Mesendoderm (in vitro differentiated cells): Measurements from ENCODE around the gene FRMD4A.

Experiments
- DNase-seq: peaks from one replicate; pipeline ENCODE4 v3.0.0; 2013
- H2AK5ac ChIP-seq: 2 replicates; pipeline ENCODE4 v1.6.1; 2013; ENCODE audit warnings: low read length, inconsistent platforms
- H2BK120ac ChIP-seq: 2 replicates; pipeline ENCODE4 v1.6.1; 2013; ENCODE audit warnings: low read depth, mild to moderate bottlenecking, low read length, moderate library complexity, mixed read lengths
- H2BK15ac ChIP-seq: replicated peaks from 2 replicates; pipeline ENCODE4 v1.6.1; 2013; ENCODE audit warnings: low read depth, mild to moderate bottlenecking, moderate library complexity
- H2BK5ac ChIP-seq: 2 replicates; pipeline ENCODE4 v1.6.1; 2013; ENCODE audit warnings: low read length, inconsistent platforms
- H3K18ac ChIP-seq: 2 replicates; pipeline ENCODE4 v1.6.1; 2013; ENCODE audit warnings: mild to moderate bottlenecking, low read length, mixed read lengths
- H3K23ac ChIP-seq: one replicate; pipeline ENCODE4 v1.6.1; 2013; ENCODE audit warnings: low read length
- H3K27ac ChIP-seq: 2 replicates; pipeline ENCODE4 v1.5.1; 2013; ENCODE audit warnings: low read depth, mild to moderate bottlenecking, inconsistent platforms, low read length, moderate library complexity
- H3K27me3 ChIP-seq: 2 replicates; pipeline ENCODE4 v1.6.1; 2013; ENCODE audit warnings: low read length, control low read depth, mild to moderate bottlenecking, inconsistent platforms; ENCODE audit not compliant: insufficient read depth, poor library complexity
- H3K36me3 ChIP-seq: 2 replicates; pipeline ENCODE4 v1.6.1; 2013; ENCODE audit warnings: low read length, inconsistent platforms; ENCODE audit not compliant: control insufficient read depth, insufficient read depth
- H3K4ac ChIP-seq: one replicate; pipeline ENCODE4 v1.6.1; 2013; ENCODE audit warnings: low read depth, mild to moderate bottlenecking, low read length, moderate library complexity
- H3K4me1 ChIP-seq: 2 replicates; pipeline ENCODE4 v1.6.1; 2013; ENCODE audit warnings: low read depth, low read length, inconsistent platforms; ENCODE audit not compliant: control insufficient read depth
- H3K4me2 ChIP-seq: 2 replicates; pipeline ENCODE4 v1.6.1; 2013; ENCODE audit warnings: low read length
- H3K4me3 ChIP-seq: 2 replicates; pipeline ENCODE4 v1.5.1; 2013; ENCODE audit warnings: mild to moderate bottlenecking, low read length
- H3K56ac ChIP-seq: one replicate; pipeline ENCODE4 v1.6.1; 2013; ENCODE audit warnings: low read length
- H3K79me1 ChIP-seq: 2 replicates; pipeline ENCODE4 v1.6.1; 2013; ENCODE audit warnings: low read length, inconsistent platforms
- H3K79me2 ChIP-seq: 2 replicates; pipeline ENCODE4 v1.6.1; 2013; ENCODE audit warnings: mild to moderate bottlenecking, low read length; ENCODE audit not compliant: control insufficient read depth, insufficient read depth
- H3K9ac ChIP-seq: 2 replicates; pipeline ENCODE4 v1.6.1; 2013; ENCODE audit warnings: low read length, inconsistent platforms
- H4K5ac ChIP-seq: one replicate; pipeline ENCODE4 v1.6.1; 2013; ENCODE audit warnings: low read length
- H4K8ac ChIP-seq: one replicate; pipeline ENCODE4 v1.6.1; 2013; ENCODE audit warnings: low read depth, mild to moderate bottlenecking, control low read depth, low read length, moderate library complexity
- whole genome bisulfite sequencing: extraction: QIAGEN DNeasy Blood & Tissue Kit; methylation state at CpG from one replicate; pipeline ENCODE4 v1.1.7; 2013; ENCODE audit warnings: low lambda C conversion rate, missing lambda C conversion rate; ENCODE audit not compliant: insufficient coverage; ENCODE audit errors: extremely low coverage; 5-methylcytosine and 5-hydroxymethylcytosine counted together

Gene FRMD4A

DNA sequence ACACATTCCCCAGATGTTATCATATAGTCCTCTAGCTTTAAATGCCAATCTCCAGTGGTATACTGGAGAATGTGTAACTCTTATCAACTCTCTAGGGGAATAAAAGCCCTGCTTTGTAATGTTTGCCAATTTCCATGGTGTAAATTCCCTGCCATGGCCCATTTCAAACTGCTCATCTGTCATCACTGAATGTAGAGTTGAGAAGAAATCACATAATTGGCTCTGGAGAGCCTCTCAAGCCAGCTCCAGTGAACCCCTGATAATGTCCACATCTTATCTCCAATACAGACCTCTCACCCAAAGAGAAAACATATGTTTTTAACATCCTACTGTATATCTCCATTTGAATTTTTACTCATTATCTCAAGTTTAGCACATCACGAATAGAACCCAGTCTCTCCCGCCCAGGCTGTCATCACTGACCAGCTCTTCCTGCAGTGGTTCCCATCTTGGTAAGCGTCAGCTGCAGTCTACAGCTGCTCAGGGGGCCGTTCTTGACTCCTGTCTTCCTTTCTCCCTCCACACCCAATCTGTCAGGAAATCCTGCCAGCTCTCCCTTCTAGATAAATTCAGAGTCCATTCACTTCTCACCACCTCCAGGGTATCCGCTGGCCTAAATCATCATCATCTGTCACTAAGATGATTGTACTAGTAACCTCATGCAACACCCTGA is 332.4 kb downstream of the FRMD4A start:
- no peak overlapping the region for H2BK120ac ChIP-seq
- peaks cover 1% of the 10 kb centered on the region for H3K4me1 ChIP-seq
- no peak overlapping the region for H3K56ac ChIP-seq
- no peak overlapping the region for H3K23ac ChIP-seq
- no peak overlapping the region for H4K5ac ChIP-seq
- no peak overlapping the region for H3K18ac ChIP-seq
- H4K8ac ChIP-seq = no peak overlapping the region
- no peaks in the 10 kb centered on the region for H3K27me3 ChIP-seq
- no peaks in the 10 kb centered on the region for H3K79me1 ChIP-seq
- H3K4me2 ChIP-seq = no peak overlapping the region
- no peaks in the 10 kb centered on the region for H3K36me3 ChIP-seq
- no peaks in the 10 kb centered on the region for H3K79me2 ChIP-seq
- no peak overlapping the region for H3K9ac ChIP-seq
- no peak overlapping the region for H2AK5ac ChIP-seq
- no peak overlapping the region for H3K4me3 ChIP-seq
- no CpG with 5 or more reads among the region's 5 CpGs for WGBS
- no peak overlapping the region for H2BK15ac ChIP-seq
- no peak for DNase-seq
- no peak overlapping the region for H3K4ac ChIP-seq
- H2BK5ac ChIP-seq = no peak overlapping the region
- no peak overlapping the region for H3K27ac ChIP-seq

DNA sequence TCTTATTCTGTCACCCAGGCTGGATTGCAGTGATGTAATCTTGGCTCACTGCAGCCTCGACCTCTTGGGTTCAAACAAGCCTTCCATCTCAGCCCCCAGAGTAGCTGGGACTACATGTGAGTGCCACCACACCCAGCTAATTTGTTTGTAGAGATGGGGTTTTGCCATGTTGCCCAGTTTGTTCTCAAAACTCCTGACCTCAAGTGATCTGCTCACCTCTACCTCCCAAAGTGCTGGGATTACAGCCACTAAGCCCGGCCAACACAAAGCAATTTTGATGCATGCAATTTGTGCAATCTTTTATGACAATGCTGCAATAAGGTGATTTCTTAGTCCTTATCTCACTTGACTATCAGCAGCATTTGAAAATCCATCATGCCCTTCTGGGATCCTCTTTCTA is 333.1 kb downstream of the FRMD4A start:
- H3K9ac ChIP-seq = no peak overlapping the region
- no peak for DNase-seq
- no peak overlapping the region for H4K5ac ChIP-seq
- H2AK5ac ChIP-seq = no peak overlapping the region
- H3K36me3 ChIP-seq = no peaks in the 10 kb centered on the region
- H4K8ac ChIP-seq = no peak overlapping the region
- H2BK15ac ChIP-seq = no peak overlapping the region
- no peak overlapping the region for H2BK120ac ChIP-seq
- H3K56ac ChIP-seq = no peak overlapping the region
- H3K4me1 ChIP-seq = peaks cover 1% of the 10 kb centered on the region
- H3K27ac ChIP-seq = no peak overlapping the region
- no CpG with 5 or more reads among the region's 2 CpGs for WGBS
- no peak overlapping the region for H3K4me2 ChIP-seq
- H3K27me3 ChIP-seq = no peaks in the 10 kb centered on the region
- no peaks in the 10 kb centered on the region for H3K79me1 ChIP-seq
- H3K4ac ChIP-seq = no peak overlapping the region
- H3K4me3 ChIP-seq = no peak overlapping the region
- H3K79me2 ChIP-seq = no peaks in the 10 kb centered on the region
- H3K23ac ChIP-seq = no peak overlapping the region
- H3K18ac ChIP-seq = no peak overlapping the region
- no peak overlapping the region for H2BK5ac ChIP-seq

DNA sequence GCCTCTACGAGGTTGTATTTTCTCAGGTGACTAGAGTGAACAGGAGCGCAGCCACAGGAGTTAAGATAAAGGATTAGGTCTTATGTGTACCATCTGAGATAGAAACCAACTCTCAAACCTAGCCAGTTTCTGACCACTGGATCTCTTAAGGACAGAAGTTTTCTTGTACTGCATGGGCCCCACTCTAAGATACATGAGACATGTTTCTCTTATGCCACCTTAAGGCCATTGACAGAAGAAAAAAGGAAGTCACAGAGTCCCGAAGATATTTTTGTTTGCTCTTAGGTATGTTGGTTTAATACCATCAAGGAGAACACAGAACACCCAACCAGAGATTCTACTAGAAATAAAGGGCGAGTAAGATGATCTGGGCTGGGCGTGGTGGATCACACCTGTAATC is 335.8 kb downstream of the FRMD4A start:
- no peaks in the 10 kb centered on the region for H3K4me1 ChIP-seq
- H3K27ac ChIP-seq = no peak overlapping the region
- H2BK5ac ChIP-seq = no peak overlapping the region
- no peak overlapping the region for H3K4ac ChIP-seq
- no peak overlapping the region for H4K5ac ChIP-seq
- H2BK120ac ChIP-seq = no peak overlapping the region
- no peak overlapping the region for H3K9ac ChIP-seq
- no peaks in the 10 kb centered on the region for H3K79me1 ChIP-seq
- no peak overlapping the region for H4K8ac ChIP-seq
- no peak overlapping the region for H2BK15ac ChIP-seq
- H2AK5ac ChIP-seq = no peak overlapping the region
- H3K56ac ChIP-seq = no peak overlapping the region
- WGBS = no CpG with 5 or more reads among the region's 5 CpGs
- H3K79me2 ChIP-seq = no peaks in the 10 kb centered on the region
- no peak for DNase-seq
- no peaks in the 10 kb centered on the region for H3K27me3 ChIP-seq
- no peak overlapping the region for H3K18ac ChIP-seq
- H3K36me3 ChIP-seq = no peaks in the 10 kb centered on the region
- no peak overlapping the region for H3K4me2 ChIP-seq
- H3K23ac ChIP-seq = no peak overlapping the region
- no peak overlapping the region for H3K4me3 ChIP-seq

DNA sequence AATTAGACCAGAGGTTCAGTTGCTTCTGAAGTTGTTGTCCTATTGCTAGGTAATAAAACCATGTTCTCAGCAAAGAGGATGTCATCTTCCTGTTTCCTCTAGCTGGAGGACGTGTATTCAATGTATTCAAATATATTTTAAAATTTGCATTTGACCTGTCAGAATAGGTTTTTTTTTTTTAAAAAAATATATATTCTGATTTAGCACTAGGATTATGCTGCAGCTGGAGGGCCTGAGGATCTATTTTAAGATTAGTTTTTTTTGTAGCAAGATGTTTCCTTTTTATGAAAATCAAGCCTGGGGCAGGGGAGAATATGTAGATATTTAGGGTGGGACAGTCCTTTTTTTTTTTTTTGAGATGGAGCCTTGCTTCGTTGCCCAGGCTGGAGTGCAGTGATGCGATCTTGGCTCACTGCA is 337.0 kb downstream of the FRMD4A start:
- Histone ChIP-seq H3K79me1 (no peaks in the 10 kb centered on the region), H2BK120ac (no peak overlapping the region), H3K27ac (no peak overlapping the region), H2BK5ac (no peak overlapping the region), H3K4me1 (no peaks in the 10 kb centered on the region), H3K9ac (no peak overlapping the region), H3K79me2 (no peaks in the 10 kb centered on the region), H3K4ac (no peak overlapping the region), H3K36me3 (no peaks in the 10 kb centered on the region), H3K4me2 (no peak overlapping the region), H3K4me3 (no peak overlapping the region), H2AK5ac (no peak overlapping the region), H3K56ac (no peak overlapping the region), H4K8ac (no peak overlapping the region), H3K27me3 (no peaks in the 10 kb centered on the region), H3K18ac (no peak overlapping the region), H3K23ac (no peak overlapping the region), H4K5ac (no peak overlapping the region), H2BK15ac (no peak overlapping the region)
- DNase-seq = no peak
- no CpG with 5 or more reads among the region's 3 CpGs for WGBS

DNA sequence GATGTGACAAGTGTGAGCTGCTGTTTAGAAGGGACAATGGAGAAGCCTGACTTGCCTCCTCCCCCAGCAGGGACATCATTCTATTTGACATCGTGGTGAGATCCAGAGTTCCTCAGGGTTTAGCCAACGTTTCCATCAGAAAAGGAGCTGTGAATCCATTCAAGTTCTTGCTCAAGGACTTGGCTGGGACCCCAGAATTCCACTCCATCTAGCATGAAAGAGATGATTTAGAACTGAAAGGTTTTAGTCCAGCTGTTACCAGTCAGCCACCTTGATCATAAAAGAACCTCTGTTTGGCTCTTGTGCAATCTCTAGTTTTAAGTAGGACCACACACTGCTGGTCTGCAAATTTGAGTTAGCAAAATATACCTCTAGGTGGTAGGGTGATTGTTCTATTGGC is 337.6 kb downstream of the FRMD4A start:
- H3K36me3 ChIP-seq = no peaks in the 10 kb centered on the region
- no peak overlapping the region for H3K9ac ChIP-seq
- H3K4ac ChIP-seq = no peak overlapping the region
- no peak overlapping the region for H4K5ac ChIP-seq
- no peak overlapping the region for H2BK5ac ChIP-seq
- H3K4me2 ChIP-seq = no peak overlapping the region
- H3K79me2 ChIP-seq = no peaks in the 10 kb centered on the region
- H2BK120ac ChIP-seq = no peak overlapping the region
- H3K23ac ChIP-seq = no peak overlapping the region
- H2AK5ac ChIP-seq = no peak overlapping the region
- H3K56ac ChIP-seq = no peak overlapping the region
- H3K4me1 ChIP-seq = no peaks in the 10 kb centered on the region
- H3K27me3 ChIP-seq = no peaks in the 10 kb centered on the region
- H3K4me3 ChIP-seq = no peak overlapping the region
- H4K8ac ChIP-seq = no peak overlapping the region
- no peak overlapping the region for H2BK15ac ChIP-seq
- H3K79me1 ChIP-seq = no peaks in the 10 kb centered on the region
- no CpG with 5 or more reads among the region's 2 CpGs for WGBS
- no peak for DNase-seq
- no peak overlapping the region for H3K27ac ChIP-seq
- H3K18ac ChIP-seq = no peak overlapping the region

DNA sequence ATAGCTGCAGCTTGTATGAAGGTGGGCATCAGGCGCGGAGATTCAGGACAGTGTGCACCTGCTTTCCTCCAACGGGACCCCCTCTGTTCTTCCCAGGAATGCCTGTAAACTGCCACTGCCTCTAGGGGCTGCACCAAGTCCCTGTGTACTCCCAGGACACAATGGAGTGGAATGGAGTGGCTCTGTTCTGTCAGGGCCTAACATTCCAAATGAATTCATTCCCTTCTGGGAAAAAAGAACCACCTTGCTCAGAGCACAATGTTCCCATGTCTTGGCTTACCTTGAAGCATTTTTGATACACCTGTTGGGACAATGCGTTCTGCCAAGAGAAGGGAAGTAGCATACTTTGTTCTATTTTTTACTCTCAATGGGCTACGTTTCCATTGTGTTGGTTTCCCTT is 339.4 kb downstream of the FRMD4A start:
- H3K4me3 ChIP-seq = no peak overlapping the region
- H2AK5ac ChIP-seq = no peak overlapping the region
- no peak overlapping the region for H3K9ac ChIP-seq
- H3K79me2 ChIP-seq = no peaks in the 10 kb centered on the region
- H3K79me1 ChIP-seq = no peaks in the 10 kb centered on the region
- no peak overlapping the region for H2BK15ac ChIP-seq
- no peak overlapping the region for H3K4ac ChIP-seq
- H3K23ac ChIP-seq = no peak overlapping the region
- H2BK5ac ChIP-seq = no peak overlapping the region
- no peak overlapping the region for H4K5ac ChIP-seq
- DNase-seq = no peak
- H3K4me2 ChIP-seq = no peak overlapping the region
- H2BK120ac ChIP-seq = no peak overlapping the region
- H3K27ac ChIP-seq = no peak overlapping the region
- H3K4me1 ChIP-seq = no peaks in the 10 kb centered on the region
- H3K36me3 ChIP-seq = no peaks in the 10 kb centered on the region
- no peak overlapping the region for H3K56ac ChIP-seq
- no CpG with 5 or more reads among the region's 5 CpGs for WGBS
- no peaks in the 10 kb centered on the region for H3K27me3 ChIP-seq
- no peak overlapping the region for H3K18ac ChIP-seq
- no peak overlapping the region for H4K8ac ChIP-seq
